NCI-H2107 (cell line): ENCODE data around the gene ADAMTS19.

ENCODE experiments used
- DNase-seq: peaks from one replicate; lab custom pipeline; 2025; lab: John Stamatoyannopoulos, UW

ADAMTS19 gene

DNA sequence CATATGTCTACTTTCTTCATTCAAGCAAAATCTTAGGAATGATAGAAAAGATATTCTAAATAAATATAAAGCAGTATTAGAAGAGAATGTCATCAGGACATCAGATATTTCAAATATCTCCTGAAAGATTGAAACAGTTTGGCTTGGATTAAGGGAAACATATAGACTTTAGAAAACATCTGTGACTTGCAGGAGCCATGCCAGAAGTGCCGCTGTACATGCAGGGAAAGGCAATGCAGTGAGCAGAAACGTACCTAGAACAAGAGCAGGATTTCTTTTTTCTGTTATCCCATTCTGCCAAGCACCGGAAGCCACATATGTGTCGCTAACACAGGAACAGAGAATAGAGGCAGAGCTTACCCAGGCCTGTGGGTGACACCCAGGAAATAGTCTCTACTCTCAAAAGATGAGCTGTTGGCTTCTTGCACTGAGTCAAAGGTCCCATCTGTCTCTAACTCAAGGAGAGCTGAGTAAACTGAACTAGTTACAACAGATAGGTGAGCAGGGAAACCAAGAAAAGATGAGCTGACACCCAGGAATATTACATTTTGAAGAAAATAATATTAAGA lies 5.8 kb downstream of the ADAMTS19 start:
- no peak for DNase-seq

GRCh38 chr5:129474544-129474943 lies 14.4 kb downstream of the ADAMTS19 start:
- DNase-seq, result no peak

DNA sequence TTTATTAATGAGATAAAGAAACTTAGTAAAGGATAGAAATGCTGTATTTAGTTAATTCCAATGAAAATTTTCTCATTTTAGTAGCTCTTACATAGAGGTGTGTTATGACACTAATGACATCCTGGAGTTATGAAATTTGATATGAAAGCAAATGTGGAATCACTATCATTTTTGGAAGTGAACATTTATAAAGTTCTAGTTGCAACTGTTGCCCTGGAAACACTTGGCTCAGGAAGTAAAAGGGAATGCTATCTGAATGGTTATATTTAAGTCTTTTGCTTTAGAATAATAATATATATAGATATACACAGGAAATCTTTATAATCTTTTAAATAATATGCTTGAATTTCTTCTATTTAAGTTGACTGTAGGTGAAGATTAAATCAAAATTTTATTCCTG lies 16.7 kb downstream of the ADAMTS19 start:
- no peak for DNase-seq

GRCh38 chr5:129477532-129477931 lies 17.4 kb downstream of the ADAMTS19 start:
- no peak for DNase-seq

- DNase-seq, result no peak
Measured at GRCh38 chr5:129481161-129481560, 21.1 kb downstream of the ADAMTS19 start.

- no peak for DNase-seq
Measured at GRCh38 chr5:129496421-129496820, 36.3 kb downstream of the ADAMTS19 start.

DNA sequence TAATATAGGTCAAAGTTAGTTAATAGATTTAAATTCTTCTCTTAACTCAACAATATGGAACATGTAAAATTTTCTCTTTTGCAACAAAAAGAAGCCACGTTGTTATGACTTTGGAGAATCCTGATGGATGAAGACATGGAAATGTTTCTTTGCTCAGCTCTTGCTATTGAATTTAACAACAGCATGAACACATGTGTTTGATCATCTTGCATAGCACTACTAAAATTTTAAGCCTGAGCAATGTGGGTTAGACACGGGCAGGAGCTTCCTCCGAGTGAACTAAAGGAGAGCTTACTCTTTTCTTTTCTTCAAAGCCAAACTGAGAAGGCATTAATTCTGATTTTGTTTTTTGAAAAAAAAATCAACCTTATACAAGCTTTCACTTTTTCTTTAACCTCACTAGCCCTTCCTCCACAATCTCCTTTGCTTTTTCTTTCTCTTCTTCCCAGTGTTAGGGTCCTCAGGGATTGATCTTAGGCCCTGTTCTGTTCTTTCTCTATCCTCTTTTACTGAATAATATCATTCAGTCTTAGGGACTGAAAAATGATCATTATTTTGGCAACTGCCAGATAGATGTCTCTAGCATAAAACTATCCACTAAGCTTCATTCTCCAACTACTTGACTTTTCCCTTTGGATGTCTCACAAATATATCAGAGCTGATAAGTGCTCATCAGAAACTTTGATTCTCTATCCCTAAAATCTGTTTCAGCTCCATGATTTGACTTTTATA lies 36.9 kb downstream of the ADAMTS19 start:
- no peak for DNase-seq

DNA sequence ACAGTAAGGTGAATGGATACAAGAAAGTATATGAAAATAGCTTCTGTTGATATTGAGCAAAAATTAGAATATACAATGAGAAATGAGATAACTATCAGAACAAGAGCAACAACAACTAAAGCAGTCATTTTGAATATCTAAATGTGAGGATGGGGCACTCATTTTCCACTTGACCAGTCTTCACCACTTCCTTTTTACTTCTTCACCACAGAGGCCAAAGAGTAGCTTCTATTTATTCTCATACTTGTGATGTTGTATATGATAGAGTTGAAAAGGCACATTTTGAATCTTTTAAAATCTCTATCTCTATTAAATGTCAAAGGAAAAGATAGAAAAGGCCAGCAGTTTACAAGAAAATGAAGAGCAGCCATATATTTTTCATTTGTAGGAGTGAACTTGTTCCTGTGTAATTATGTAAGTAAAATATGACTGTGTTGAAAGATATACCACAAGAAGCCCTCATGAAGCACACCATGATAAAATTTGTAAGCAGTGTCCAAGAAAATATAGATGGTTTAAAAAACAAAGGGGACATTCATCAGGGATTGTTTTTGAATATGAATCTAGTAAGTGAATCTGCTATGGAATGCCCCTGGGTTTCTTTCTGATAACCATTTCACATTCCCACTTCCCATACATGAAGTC lies 39.2 kb downstream of the ADAMTS19 start:
- DNase-seq, result no peak

GRCh38 chr5:129500101-129500500 lies 40.0 kb downstream of the ADAMTS19 start:
- DNase-seq, result no peak

- no peak for DNase-seq
Measured at GRCh38 chr5:129506086-129506485, 46.0 kb downstream of the ADAMTS19 start.

GRCh38 chr5:129506950-129507349 lies 46.9 kb downstream of the ADAMTS19 start:
- no peak for DNase-seq

DNA sequence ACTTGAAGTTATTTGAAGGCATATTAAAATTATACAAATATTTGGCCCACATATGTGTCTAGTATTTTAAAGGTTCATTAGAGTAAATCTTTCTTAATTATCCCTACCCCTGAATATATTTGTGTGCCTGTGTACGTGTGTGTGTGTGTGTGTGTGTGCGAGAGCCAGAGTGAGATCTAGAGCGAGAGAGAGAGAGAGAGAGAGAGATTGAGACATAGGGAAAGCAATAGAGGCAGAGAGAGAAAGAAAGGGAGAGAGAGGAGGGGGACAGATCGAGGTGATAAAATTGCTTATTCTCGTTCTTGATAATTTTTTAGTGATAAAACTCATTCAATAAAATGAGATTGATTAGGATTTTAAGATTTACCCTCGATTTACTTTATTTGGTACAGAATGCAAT lies 47.4 kb downstream of the ADAMTS19 start:
- no peak for DNase-seq

GRCh38 chr5:129508606-129509005 lies 48.5 kb downstream of the ADAMTS19 start:
- DNase-seq, result no peak

GRCh38 chr5:129509363-129509975 lies 49.4 kb downstream of the ADAMTS19 start:
- DNase-seq, result no peak

DNA sequence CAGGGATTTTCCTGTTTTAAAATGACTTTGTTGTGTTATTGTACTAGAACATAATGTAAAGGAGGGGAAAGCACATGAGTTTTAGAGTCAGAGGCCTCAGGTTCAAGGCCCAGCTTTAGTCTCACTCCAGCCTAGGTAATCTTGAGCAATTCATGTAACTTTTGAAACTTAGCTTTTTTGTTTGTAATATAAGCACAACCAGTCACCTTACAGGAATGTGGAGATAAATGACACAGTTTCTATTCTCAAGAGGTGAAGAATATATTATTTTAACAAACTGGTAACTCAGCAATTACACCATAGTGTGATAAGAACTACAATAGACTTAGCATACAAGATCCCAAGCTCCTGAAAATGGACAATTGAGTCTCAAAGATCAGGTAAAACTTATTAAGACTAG lies 51.2 kb downstream of the ADAMTS19 start:
- no peak for DNase-seq

DNA sequence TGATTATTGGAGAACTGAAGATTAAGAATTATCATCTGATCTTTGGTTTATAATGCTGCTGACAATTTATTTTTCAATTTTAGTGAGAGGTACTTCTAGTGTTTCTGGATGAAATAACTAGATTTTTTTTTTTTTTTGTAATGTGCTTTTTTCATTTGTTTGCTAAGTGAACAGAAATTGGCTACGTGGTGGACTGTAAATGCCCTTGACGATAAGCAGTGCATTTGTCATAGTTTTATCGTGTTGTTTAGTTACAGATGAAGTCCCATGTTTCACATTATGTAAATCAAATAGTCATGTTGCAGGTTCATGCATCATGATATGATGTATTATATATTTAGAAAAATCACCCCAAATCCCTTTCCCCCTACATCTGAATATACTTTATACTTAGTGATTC lies 81.0 kb downstream of the ADAMTS19 start:
- DNase-seq, result no peak

DNA sequence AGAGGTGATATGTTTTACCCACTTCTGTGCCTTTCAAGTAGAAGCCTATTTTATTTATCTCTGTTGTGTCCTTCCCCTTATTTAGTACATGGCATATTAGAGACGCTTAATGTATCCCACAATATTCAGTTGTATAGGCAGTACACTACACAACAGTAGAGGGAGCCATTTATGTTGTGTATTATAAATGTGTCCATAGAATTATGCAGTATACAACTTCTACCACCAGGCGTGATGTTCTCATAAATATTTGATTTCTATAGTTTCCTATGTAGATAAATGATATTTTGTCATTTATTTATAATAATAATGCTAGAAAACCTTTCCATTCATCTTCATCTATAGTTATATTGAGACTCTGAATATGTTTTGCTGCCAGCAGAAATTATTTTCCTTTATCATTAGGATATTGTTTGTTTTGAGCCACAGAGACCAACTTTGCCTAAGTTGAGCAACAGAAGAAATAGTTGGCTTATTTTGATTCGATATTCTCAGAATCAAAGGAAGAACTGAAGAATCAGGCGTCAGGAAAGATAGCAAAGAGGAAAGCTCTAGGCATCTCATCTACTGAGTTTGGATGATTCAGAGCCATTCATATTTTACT lies 81.7 kb downstream of the ADAMTS19 start:
- no peak for DNase-seq

DNA sequence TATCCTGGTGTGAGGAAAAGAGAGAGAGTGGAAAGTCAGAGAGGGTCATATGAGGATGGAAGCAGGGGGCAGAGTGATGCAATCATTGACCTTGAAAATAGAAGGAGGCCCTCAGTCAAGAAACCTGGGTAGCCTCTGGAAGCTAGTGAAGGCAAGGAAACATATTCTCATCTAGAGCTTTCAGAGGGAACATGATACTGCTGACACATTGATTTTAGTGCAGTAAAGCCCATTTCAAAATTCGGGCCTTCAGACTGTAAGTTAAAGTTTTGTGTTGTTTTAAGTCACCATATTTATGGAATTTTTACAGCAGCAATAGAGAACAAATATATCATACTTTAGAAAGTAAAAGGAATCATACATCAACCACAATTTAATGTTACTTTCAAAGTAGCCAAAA lies 87.0 kb downstream of the ADAMTS19 start:
- DNase-seq, result no peak

DNA sequence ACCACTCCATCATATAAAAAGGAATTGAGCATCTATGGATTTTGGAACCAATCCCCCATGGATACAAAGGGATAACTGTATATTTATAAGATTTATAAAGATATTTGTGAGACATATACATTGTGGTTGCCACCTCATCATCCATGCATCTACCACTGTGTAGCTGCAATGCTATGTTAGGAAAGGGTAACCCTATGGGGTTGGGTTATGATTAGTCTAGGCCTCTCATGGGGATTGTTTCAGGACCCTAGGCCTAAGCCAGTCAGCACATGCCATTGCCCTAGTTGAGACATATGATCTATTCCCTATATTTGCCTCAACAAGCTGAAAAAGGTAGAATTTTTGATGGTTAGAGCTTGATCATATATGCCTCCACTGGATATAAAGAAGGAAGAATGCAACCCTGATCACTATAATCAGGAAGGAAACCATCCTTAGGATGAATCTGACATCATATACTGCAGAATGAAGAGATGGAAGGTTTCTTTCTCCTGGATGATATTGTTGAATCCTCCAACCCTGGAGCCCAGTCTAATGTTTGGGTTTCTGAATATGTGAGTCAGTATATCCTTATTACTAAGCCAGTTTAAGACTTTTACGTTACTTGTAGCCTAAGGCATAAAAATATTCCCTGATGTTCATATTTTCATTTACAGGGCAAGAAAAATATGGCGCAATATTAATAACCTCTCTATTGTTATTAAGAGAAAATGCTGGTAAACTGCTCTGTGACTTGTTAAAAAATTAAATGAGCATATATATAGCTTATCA lies 94.2 kb downstream of the ADAMTS19 start:
- DNase-seq, result no peak

DNA sequence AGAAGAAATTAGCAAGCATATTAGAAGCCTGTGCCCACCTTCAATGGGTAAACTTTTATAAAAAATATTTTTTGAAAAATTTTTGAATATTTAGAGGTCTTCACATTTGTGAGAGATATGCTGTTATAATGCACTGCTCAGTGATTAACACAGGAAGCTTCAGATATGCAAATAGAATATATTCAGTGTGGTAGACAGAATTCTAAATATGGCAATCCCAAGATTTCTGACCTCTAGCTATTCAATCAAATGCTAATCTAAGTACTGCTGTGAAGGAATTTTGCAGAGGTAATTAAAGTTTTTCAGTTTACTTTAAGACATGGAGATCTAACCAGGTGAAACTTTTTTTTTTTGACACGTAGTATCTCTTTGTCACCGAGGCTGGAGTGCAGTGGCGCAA lies 103.5 kb downstream of the ADAMTS19 start:
- DNase-seq, result no peak

DNA sequence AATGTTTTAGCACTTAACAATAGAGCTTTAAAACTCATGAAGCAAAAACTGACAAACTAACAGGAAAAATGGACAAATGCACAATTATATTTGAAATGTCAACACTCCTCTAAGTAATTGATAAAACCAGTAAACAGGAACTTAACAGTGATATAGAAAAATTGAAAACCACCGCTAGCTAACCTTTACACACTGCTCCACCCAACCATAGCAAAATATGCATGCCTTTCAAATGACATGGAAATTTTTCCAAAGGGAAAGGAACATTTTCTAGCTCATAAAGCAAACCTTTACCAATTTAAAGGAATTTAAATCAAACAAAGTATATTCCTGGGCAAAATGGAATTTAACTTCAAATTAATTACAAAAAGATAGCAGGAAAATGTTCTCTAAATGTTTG lies 109.2 kb downstream of the ADAMTS19 start:
- no peak for DNase-seq

GRCh38 chr5:129572060-129572459 lies 112.0 kb downstream of the ADAMTS19 start:
- no peak for DNase-seq
